AG10803 (cell line): ENCODE data around the gene ADAMTS15.

ENCODE experiments used
- DNase-seq: peaks from one replicate; pipeline ENCODE4 v3.0.0; 2010; ENCODE audit warnings: low read depth
- H3K4me3 ChIP-seq: 2 replicates; pipeline ENCODE4 v1.5.1; 2011; ENCODE audit warnings: mild to moderate bottlenecking, low read length, control low read depth
- TF ChIP-seq, protein P1 (sequence below): conservative IDR thresholded peaks from 2 replicates; pipeline ENCODE4 v1.5.1; 2011; ENCODE audit warnings: mild to moderate bottlenecking, low read length, control low read depth, inconsistent platforms

ADAMTS15 gene

GRCh38 chr11:130448416-130449309 is at the start of gene ADAMTS15:
TSS of gene ADAMTS15 (plus strand) at chr11:130448645. CDS start at chr11:130448974, 329 bp downstream.
- peak within 1 kb of the TSS; percentile 66 for H3K4me3 ChIP-seq

GRCh38 chr11:130399196-130399595 is 49.2 kb upstream of the ADAMTS15 start:
- DNase-seq = no peak
- no peak overlapping the region for H3K4me3 ChIP-seq
- TF ChIP-seq, protein P1, sequence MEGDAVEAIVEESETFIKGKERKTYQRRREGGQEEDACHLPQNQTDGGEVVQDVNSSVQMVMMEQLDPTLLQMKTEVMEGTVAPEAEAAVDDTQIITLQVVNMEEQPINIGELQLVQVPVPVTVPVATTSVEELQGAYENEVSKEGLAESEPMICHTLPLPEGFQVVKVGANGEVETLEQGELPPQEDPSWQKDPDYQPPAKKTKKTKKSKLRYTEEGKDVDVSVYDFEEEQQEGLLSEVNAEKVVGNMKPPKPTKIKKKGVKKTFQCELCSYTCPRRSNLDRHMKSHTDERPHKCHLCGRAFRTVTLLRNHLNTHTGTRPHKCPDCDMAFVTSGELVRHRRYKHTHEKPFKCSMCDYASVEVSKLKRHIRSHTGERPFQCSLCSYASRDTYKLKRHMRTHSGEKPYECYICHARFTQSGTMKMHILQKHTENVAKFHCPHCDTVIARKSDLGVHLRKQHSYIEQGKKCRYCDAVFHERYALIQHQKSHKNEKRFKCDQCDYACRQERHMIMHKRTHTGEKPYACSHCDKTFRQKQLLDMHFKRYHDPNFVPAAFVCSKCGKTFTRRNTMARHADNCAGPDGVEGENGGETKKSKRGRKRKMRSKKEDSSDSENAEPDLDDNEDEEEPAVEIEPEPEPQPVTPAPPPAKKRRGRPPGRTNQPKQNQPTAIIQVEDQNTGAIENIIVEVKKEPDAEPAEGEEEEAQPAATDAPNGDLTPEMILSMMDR = no peak

More at GRCh38 chr11:130448416-130449309, at the start of gene ADAMTS15:
- TF ChIP-seq, protein P1 = no peak
- peak; percentile 60 for DNase-seq

DNA sequence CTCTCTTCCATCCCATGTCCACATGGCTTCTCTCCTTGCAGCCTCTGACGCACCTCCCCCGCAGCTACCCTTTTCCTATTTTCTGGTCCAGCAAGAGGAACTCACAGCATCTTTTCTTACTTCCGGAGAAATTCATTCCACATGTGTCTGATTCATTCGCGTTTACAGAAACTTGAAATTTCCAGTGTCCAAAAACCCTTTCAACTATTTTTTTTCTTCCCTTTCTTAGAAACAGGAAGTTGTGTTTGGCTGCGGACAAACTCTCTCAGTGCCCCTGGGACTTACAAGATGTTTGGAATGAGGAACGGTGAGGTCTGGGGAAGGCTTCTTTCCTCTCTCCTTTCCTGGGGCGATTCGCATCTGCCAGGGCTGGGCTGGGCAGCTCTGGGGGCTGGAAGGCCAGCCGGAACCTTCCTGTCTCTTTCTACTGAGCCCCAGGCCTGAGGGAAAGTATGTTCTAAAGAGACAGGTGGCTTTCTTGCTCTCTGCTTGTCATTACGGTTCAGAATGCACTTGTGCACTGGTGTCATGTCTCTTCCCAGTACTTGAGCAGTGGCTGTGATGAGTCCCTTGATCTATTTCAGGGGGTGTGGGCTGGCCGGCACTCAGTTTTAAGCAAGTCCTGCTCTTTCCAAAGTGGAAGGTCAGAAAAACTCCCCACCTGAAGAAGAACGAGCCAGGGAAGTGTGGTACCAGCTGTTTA is 47.5 kb upstream of the ADAMTS15 start:
- TF ChIP-seq, protein P1 = no peak
- peak; percentile 94 for DNase-seq
- no peak overlapping the region for H3K4me3 ChIP-seq

DNA sequence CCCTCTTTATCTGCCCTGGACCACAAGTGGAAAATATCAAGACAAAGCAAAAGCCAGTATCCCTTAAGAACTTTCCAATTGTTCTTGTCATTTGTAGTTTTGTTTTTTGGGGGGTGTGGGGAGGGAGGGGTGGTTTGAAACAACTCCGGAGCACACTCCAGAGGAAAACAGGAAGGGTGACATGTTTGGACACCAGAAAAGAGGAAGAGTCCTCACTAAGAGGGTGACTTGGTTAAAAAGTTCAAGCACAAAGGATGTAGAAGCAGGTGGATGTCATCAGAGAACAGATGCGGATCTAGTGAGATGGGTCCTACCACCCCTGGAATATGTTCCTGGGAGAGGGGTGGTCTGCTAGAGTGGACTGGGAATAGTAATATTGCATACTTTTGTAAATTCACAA is 45.9 kb upstream of the ADAMTS15 start:
- TF ChIP-seq, protein P1 = no peak
- DNase-seq = no peak
- no peak overlapping the region for H3K4me3 ChIP-seq

DNA sequence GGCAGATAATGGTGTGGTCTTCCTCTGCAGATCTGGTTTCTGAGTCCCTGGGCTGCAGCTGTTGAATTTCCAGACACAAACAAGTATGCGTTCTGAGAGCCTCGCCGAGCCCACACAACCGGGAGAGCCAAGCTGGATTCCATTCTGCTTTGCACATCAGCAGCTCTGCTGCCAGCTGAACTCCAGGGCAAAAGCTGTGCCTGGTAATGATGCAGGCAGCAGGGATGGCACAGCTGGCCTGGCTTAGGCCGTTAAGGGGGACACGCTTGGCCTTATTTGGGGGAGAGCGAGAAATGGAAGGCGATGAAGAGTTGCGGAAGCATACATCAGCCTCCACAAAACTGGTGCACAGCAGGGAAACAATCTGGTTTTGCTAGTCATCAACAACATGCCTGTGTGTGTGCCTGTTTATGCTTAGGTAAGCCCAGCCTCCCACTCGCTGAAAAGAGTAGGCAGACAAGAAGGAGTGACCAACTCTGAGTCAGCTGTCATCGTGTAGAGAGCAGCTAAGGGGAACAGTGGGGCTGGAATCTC is 45.1 kb upstream of the ADAMTS15 start:
- H3K4me3 ChIP-seq = peak overlapping the region; percentile 42
- peak; percentile 90 for DNase-seq
- TF ChIP-seq, protein P1 = no peak

- TF ChIP-seq, protein P1 = no peak
- no peak overlapping the region for H3K4me3 ChIP-seq
- no peak for DNase-seq
These were observed 44.5 kb upstream of the ADAMTS15 start for GRCh38 chr11:130403967-130404366.
